ENCODE measurements around the gene MUC5AC. TPM values are rescaled to one million over a fixed set of nuclear protein-coding genes. Genes with fewer than 3 reads are reported as not detected.

Gene MUC5AC
- total RNA-seq, 3 donors from 2014 or later: 0.03 to 0.63 TPM; not detected in 1

- H3K4me3 ChIP-seq: no peak overlapping the region
- intact Hi-C loops (cut with DNase I, micrococcal nuclease): no loop called here
- H3K9me3 ChIP-seq: peaks cover 2% of the 10 kb centered on the region
- H3K36me3 ChIP-seq (ENCODE audit: low read depth): no peaks in the 10 kb centered on the region
- no peak for TF ChIP-seq CTCF (IDR thresholded peaks at IDR 0.05)
- H3K4me1 ChIP-seq (ENCODE audit: low read depth): peaks cover 22% of the 10 kb centered on the region
- peak in 1 of 3 donors; percentile 3 for DNase-seq
- no peak for ATAC-seq
Measured at GRCh38 chr11:1217151-1217550, 59.4 kb downstream of the MUC5AC start.

GRCh38 chr11:1218256-1218787 is 60.6 kb downstream of the MUC5AC start:
- Histone ChIP-seq H3K4me1 (ENCODE audit: low read depth) (peaks cover 33% of the 10 kb centered on the region), H3K4me3 (no peak overlapping the region), H3K9me3 (no peaks in the 10 kb centered on the region), H3K36me3 (ENCODE audit: low read depth) (no peaks in the 10 kb centered on the region)
- peak; percentile 46 for ATAC-seq
- intact Hi-C loops (cut with DNase I, micrococcal nuclease): no loop called here
- TF ChIP-seq CTCF (IDR thresholded peaks at IDR 0.05): no peak
- DNase-seq: peak; percentile 62 to 75 (median 73)

- TF ChIP-seq CTCF (IDR thresholded peaks at IDR 0.05): no peak
- H3K4me3 ChIP-seq: no peak overlapping the region
- intact Hi-C loops (cut with DNase I, micrococcal nuclease): no loop called here
- H3K4me1 ChIP-seq (ENCODE audit: low read depth): peaks cover 35% of the 10 kb centered on the region
- H3K36me3 ChIP-seq (ENCODE audit: low read depth): no peaks in the 10 kb centered on the region
- peak; percentile 14 to 50 (median 48) for DNase-seq
- no peaks in the 10 kb centered on the region for H3K9me3 ChIP-seq
- no peak for ATAC-seq
Measured at GRCh38 chr11:1218788-1219445, 61.2 kb downstream of the MUC5AC start.

- DNase-seq (peak in 2 of 3 donors; percentile 52 to 59), ATAC-seq (peak; percentile 1)
- H3K36me3 ChIP-seq (ENCODE audit: low read depth): no peaks in the 10 kb centered on the region
- no peaks in the 10 kb centered on the region for H3K9me3 ChIP-seq
- H3K4me3 ChIP-seq: no peak overlapping the region
- intact Hi-C loops (cut with DNase I, micrococcal nuclease): no loop called here
- H3K4me1 ChIP-seq (ENCODE audit: low read depth): peaks cover 35% of the 10 kb centered on the region
- no peak for TF ChIP-seq CTCF (IDR thresholded peaks at IDR 0.05)
Measured at GRCh38 chr11:1219446-1219833, 61.7 kb downstream of the MUC5AC start.

GRCh38 chr11:1219834-1220815 is 62.4 kb downstream of the MUC5AC start:
- H3K4me3 ChIP-seq: no peak overlapping the region
- peaks cover 35% of the 10 kb centered on the region for H3K4me1 ChIP-seq (ENCODE audit: low read depth)
- TF ChIP-seq CTCF (IDR thresholded peaks at IDR 0.05): no peak
- intact Hi-C loops (cut with DNase I, micrococcal nuclease): no loop called here
- peak; percentile 73 to 90 (median 90) for DNase-seq
- ATAC-seq: peak; percentile 64
- no peaks in the 10 kb centered on the region for H3K9me3 ChIP-seq
- no peaks in the 10 kb centered on the region for H3K36me3 ChIP-seq (ENCODE audit: low read depth)

Data from mucosa of descending colon (tissue), 3 donors.